Mammary epithelial cell (primary cell): ENCODE data around the gene CMTM4.

Experiments
- CTCF ChIP-seq, 2 donors: IDR thresholded peaks in 1 of 2; conservative IDR thresholded peaks in 1 of 2; 2 replicates each; pipeline ENCODE4 v1.5.1; 2011 to 2012; ENCODE audit warnings: inconsistent platforms in 2 of 2, low read length in 2 of 2, mild to moderate bottlenecking in 2 of 2, control low read depth in 1 of 2, low read depth in 1 of 2; ENCODE audit not compliant: insufficient read depth in 1 of 2; ENCODE audit errors: extremely low read depth in 1 of 2
- EZH2 ChIP-seq: IDR thresholded peaks from 2 replicates; pipeline ENCODE4 v1.6.1; 2012; ENCODE audit warnings: low read length, inconsistent platforms, borderline replicate concordance

- no peak for TF ChIP-seq CTCF (conservative IDR thresholded peaks at IDR 0.05 in 1 of 2, IDR thresholded peaks at IDR 0.05 in 1 of 2; ENCODE audit: extremely low read depth in 1 of 2, insufficient read depth in 1 of 2, low read depth in 1 of 2, low read length in 2 of 2)
- TF ChIP-seq EZH2, result no peak
Measured at GRCh38 chr16:66706506-66706880, 9.9 kb upstream of the CMTM4 start.
